HG03196 (cell line): ENCODE data around the gene FRAT2.
"Not testable (repeated sequence)": the region's sequence is repeated elsewhere in the genome, so short reads cannot be mapped to it uniquely, and the experiment has no call there.

Experiments used
- ATAC-seq: cut with Tn5 transposase; IDR thresholded peaks from one replicate; pipeline ENCODE4 v1.9.1; 2021; ENCODE audit not compliant: unreplicated experiment

The FRAT2 gene

DNA sequence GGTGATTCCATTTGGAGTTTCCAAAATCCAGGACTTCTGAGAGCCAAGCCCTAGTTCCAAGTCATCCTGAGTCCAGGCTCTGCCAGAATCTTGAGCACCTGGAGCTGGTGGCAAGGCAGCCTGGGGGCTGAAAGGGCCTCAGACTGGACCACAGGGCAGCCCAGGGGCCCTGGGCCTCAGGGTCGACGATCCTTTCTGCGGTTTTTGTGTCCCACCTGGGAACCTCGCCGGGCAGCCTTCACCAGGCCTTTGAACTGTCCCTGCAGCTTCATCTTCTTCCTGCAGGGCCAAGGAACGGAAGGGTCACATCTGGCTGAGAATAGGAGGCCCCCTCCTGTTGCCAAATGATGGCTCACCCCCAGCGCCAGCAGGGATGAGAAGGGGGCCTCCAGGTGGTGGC is 22.4 kb upstream of the FRAT2 start:
- no peak for ATAC-seq

GRCh38 chr10:97356318-97356914 is 21.9 kb upstream of the FRAT2 start:
- ATAC-seq: no peak

GRCh38 chr10:97355571-97355975 is 21.0 kb upstream of the FRAT2 start:
- no peak for ATAC-seq

- no peak for ATAC-seq
Observed at GRCh38 chr10:97353945-97354344, 19.4 kb upstream of the FRAT2 start.

GRCh38 chr10:97349752-97350513 is 15.4 kb upstream of the FRAT2 start:
- no peak for ATAC-seq

DNA sequence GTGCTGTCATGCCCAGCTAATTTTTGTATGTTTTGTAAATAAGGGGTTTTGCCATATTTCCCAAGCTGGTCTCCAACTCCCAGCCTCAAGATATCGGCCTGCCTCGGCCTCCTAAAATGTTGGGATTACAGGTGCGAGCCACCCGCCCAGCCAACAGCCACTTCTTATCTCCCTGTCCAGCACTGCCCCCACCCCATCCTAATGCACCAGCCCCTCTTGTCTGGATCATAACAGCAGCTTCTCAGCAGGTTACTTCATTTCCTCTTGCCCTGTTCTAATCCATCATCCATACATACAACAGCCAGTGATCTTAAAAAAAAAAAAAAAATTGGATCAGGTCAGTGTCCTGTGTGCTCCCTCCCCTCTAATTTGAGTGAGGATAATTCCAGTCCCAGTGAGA is 12.8 kb upstream of the FRAT2 start:
- no peak for ATAC-seq

- ATAC-seq: not testable (repeated sequence)
Observed at GRCh38 chr10:97343664-97344063, 9.1 kb upstream of the FRAT2 start.

DNA sequence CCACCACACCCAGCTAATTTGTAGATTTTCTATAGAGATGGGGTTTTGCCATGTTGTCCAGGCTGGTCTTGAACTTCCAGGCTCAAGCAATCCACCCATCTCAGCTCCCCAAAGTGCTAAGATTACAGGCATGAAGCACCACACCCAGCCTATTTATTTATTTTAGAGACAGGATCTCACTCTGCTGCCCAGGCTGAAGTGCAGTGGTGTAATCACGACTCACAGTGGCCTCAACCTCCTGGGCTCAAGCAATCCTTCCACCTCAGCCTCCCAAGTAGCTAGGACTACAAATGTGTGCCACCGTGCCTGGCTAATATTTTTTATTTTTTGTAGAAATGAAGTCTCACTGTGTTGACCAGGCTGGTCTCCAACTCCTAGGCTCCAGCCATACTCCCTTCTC is 6.9 kb upstream of the FRAT2 start:
- ATAC-seq: no peak

DNA sequence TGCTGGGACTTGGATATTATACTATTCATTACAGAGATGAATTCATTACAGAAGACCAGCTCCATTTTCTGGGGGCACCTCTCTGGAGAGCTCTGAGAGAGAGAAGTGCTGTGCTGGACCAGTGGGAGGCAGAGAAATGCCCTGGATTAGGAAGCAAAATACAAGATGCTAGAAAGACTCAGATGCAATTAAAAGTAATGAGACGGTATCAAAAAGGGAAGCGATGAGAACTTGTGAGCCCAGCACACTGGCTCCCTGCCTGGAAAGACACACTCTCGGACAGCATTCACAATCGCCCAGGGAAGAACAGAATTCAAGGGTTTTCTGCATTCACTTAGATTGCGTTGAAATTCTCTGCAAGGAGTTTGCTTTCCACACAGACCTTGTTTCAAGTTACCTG is 3.5 kb upstream of the FRAT2 start:
- no peak for ATAC-seq

DNA sequence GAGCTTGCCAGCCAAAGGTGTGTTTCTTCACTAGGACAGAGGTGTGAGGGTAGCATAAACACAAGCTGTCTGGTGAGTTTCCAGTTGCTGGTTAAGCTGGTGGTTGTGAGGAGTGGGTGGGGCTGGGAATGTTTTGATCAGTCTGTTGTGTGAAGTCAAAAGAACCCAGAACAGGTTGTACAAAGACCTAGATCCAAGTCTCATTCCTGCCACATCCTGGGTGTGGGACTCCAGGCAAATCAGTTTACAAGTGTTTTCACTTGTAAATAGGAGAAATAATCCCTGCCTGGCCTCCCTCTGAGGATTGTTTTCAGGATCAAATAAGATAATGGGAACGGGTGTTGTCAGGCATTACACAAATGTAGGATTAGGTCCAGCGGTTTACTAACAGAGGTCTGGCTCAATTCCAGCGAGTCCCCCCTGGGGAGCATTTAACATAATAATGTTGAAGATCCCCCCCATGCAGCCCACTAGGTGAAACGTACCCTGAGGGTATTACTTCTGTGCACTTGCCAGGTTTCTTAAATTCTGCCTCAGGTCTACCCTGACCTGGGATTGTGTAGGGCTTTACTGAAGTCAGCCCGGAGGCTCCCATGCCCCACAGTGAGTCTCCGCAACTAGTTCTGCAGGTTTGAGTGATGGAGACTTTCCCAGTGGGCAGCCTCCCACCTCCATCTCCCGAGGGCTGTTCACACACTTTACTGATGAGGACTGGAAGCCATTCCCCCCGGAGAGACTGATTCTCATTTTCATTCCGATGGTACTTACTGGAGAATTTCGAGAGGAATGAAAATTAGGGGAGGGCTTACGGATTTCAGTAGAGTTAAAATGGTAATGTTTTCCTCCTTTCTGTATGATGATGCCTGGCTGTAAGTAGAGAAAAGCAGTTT is 2.7 kb upstream of the FRAT2 start:
- ATAC-seq: no peak

DNA sequence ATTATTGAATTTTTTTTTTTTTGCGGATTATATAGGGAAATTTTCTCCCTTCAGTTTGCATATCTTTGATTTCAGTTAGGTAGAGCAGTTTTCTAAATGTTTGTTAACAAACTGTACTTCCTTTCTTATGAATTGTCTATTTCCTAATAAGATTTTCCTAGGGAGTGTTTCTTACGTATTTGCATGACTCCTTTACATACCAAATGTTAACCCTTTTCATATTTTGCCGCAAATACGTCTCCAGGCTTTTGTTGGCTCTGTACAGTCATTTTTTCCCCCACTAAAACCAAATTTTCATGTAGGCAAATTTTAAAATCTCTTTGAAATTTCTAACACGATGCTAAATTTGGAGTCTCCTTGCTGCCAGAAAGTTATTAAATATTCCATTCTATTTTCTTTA is 1.9 kb upstream of the FRAT2 start:
- no peak for ATAC-seq

DNA sequence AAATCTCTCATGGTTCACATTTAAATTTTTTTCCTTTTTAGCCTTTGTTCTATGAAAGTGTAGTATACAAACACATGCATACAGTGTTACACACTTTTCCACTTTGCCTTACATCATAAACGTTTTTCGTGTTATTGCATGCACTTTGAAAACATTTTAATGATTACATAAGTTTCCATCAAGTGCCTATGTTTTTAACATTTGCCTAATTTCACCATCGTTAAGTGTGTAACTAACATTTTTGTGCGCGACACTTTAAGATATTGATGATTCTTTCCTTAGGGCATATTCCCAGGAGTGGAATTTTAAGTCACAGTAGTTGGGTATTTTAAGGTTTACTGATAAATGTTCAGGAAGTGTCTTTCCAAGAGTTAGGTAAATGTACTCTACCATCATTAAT is 1.5 kb upstream of the FRAT2 start:
- ATAC-seq: no peak

DNA sequence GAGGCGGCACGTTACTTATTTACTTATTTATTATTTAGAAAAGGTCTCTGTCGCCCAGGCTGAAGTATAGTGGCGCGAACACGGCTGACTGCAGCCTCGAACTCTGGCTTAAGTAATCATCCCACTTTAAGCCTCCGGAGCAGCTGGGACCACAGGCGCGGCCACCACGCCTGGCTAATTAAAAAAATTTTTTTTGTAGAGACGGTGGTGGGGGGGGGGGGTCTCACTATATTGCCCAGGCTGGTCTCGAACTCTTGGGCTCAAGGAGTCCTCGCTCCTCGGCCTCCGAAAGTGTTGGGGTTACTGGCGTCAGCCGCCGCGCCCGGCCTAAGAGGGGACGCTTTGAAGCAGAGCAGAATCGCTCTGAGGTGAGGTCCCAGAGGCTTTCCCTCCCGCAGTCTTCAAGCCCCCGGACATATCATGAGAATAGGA is 675 bp upstream of the FRAT2 start:
- ATAC-seq: no peak

GRCh38 chr10:97333601-97334369 is 744 bp downstream of the FRAT2 start:
- ATAC-seq: peak; percentile 23

GRCh38 chr10:97333351-97333600 is 1.3 kb downstream of the FRAT2 start:
- no peak for ATAC-seq

- no peak for ATAC-seq
Observed at GRCh38 chr10:97332591-97333350, 1.8 kb downstream of the FRAT2 start.

GRCh38 chr10:97331153-97331703 is 3.3 kb downstream of the FRAT2 start:
- ATAC-seq: no peak

GRCh38 chr10:97329766-97330165 is 4.8 kb downstream of the FRAT2 start:
- ATAC-seq: no peak

DNA sequence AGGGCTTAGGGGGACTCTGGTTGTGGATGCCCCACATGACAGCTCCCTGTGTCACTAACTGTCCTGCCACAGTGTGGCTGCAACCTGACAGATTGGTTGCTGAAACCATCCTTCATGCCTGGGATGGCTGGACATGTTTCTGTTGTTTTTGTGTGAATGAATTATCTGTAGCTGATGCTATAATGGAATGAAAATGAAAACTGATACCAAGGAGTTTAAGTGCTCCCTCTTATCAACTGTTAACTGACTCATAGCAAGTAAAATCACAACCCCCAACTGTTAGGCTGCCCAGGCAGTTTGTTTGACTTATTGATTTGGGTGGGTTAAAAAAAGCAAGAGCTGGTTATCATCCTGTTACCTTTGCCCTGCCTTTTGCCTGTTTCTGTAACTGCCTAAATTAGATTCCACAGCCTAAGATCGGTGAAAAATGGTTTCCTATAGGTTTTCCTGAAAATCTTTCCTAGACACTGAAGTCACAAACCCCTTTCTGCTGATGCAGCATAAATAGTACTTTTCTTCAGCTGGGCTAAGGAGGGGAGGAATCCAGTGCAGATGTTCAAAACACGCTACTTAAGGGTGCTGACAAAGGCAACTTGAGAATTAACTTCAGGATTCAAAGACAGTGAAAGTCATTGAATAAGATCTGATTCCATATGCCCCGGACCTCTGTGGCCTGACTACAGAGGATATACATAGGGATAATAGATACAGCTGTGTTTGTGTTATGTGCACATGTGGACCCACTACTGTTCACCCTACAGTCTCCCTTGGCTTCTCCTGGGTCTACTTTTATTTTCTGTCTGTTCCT is 5.7 kb downstream of the FRAT2 start:
- no peak for ATAC-seq
